SJSA1 (cell line): ENCODE data around the gene RAB11FIP3. TPM values are rescaled to one million over a fixed set of nuclear protein-coding genes. Genes with fewer than 3 reads are reported as not detected.
"Not testable (repeated sequence)": the region's sequence is repeated elsewhere in the genome, so short reads cannot be mapped to it uniquely, and the experiment has no call there.

Experiments used
- DNase-seq, 2 experiments: peaks; one replicate each; pipeline ENCODE4 v3.0.0-alpha.2; 2015 to 2020; ENCODE audit warnings: low spot score in 2 of 2, low read depth in 1 of 2
- H3K27ac ChIP-seq: fragments of 250-450 bp; sonication (Bioruptor Pico); 2 replicates; pipeline ENCODE4 v1.5.1; 2020; ENCODE audit warnings: mild to moderate bottlenecking, moderate library complexity
- H3K27me3 ChIP-seq: fragments of 250-450 bp; sonication (Bioruptor Pico); replicated peaks from 2 replicates; pipeline ENCODE4 v1.5.1; 2020; ENCODE audit warnings: mild to moderate bottlenecking, moderate library complexity
- H3K36me3 ChIP-seq: fragments of 250-450 bp; sonication (Bioruptor Pico); 2 replicates; pipeline ENCODE4 v1.5.1; 2020; ENCODE audit warnings: mild to moderate bottlenecking
- H3K4me1 ChIP-seq: fragments of 250-450 bp; sonication (Bioruptor Pico); replicated peaks from 2 replicates; pipeline ENCODE4 v1.6.1; 2021; ENCODE audit warnings: mild to moderate bottlenecking
- H3K4me3 ChIP-seq: fragments of 250-450 bp; sonication (Bioruptor Pico); 2 replicates; pipeline ENCODE4 v1.5.1; 2020; ENCODE audit warnings: mild to moderate bottlenecking
- H3K9me3 ChIP-seq: fragments of 250-450 bp; sonication (Bioruptor Pico); replicated peaks from 2 replicates; pipeline ENCODE4 v1.5.1; 2020; ENCODE audit warnings: mild to moderate bottlenecking
- total RNA-seq: library from RNA; depleted of rRNA; stranded (reverse); fragments of >200 nt; shearing (Covaris generic); gene quantifications from 2 replicates; pipeline ENCODE4 v1.2.3, GENCODE V29; 2014

The RAB11FIP3 gene
- total RNA-seq, 1 experiment from 2014 or later: 21.1 TPM

GRCh38 chr16:473046-474043, 47.9 kb downstream of the RAB11FIP3 start:
- Histone ChIP-seq H3K36me3 (peaks cover 12% of the 10 kb centered on the region), H3K4me3 (no peak overlapping the region), H3K4me1 (peaks cover 9% of the 10 kb centered on the region), H3K27me3 (no peaks in the 10 kb centered on the region), H3K27ac (no peak overlapping the region), H3K9me3 (no peaks in the 10 kb centered on the region)
- no peak for DNase-seq

GRCh38 chr16:474420-475122, 49.1 kb downstream of the RAB11FIP3 start:
- H3K36me3 ChIP-seq: peaks cover 12% of the 10 kb centered on the region
- no peaks in the 10 kb centered on the region for H3K9me3 ChIP-seq
- no peak overlapping the region for H3K4me3 ChIP-seq
- no peaks in the 10 kb centered on the region for H3K27me3 ChIP-seq
- peaks cover 9% of the 10 kb centered on the region for H3K4me1 ChIP-seq
- no peak overlapping the region for H3K27ac ChIP-seq
- no peak for DNase-seq

- Histone ChIP-seq H3K27me3 (no peaks in the 10 kb centered on the region), H3K9me3 (no peaks in the 10 kb centered on the region), H3K4me3 (no peak overlapping the region), H3K4me1 (peaks cover 9% of the 10 kb centered on the region), H3K36me3 (peaks cover 12% of the 10 kb centered on the region), H3K27ac (no peak overlapping the region)
- no peak for DNase-seq
Observed at GRCh38 chr16:476039-476438, 50.6 kb downstream of the RAB11FIP3 start.

GRCh38 chr16:477301-478157, 52.1 kb downstream of the RAB11FIP3 start:
- H3K27me3 ChIP-seq: no peaks in the 10 kb centered on the region
- peaks cover 9% of the 10 kb centered on the region for H3K4me1 ChIP-seq
- no peak overlapping the region for H3K4me3 ChIP-seq
- 0 out of 2 replicates have a peak, but pooled peaks cover 2% of the 10 kb centered on the region for H3K36me3 ChIP-seq
- H3K27ac ChIP-seq: no peak overlapping the region
- no peaks in the 10 kb centered on the region for H3K9me3 ChIP-seq
- no peak for DNase-seq

GRCh38 chr16:478287-478686, 52.8 kb downstream of the RAB11FIP3 start:
- DNase-seq, H3K4me1 ChIP-seq, H3K9me3 ChIP-seq, H3K4me3 ChIP-seq, H3K27me3 ChIP-seq, H3K36me3 ChIP-seq, H3K27ac ChIP-seq: not testable (repeated sequence)

GRCh38 chr16:482468-483185, 57.2 kb downstream of the RAB11FIP3 start:
- DNase-seq: no peak
- Histone ChIP-seq H3K4me1 (no peaks in the 10 kb centered on the region), H3K9me3 (no peaks in the 10 kb centered on the region), H3K27me3 (no peaks in the 10 kb centered on the region), H3K4me3 (no peak overlapping the region), H3K36me3 (no peaks in the 10 kb centered on the region), H3K27ac (no peak overlapping the region)

GRCh38 chr16:483341-484075, 58.1 kb downstream of the RAB11FIP3 start:
- Histone ChIP-seq H3K27me3 (no peaks in the 10 kb centered on the region), H3K27ac (no peak overlapping the region), H3K4me1 (no peaks in the 10 kb centered on the region), H3K36me3 (no peaks in the 10 kb centered on the region), H3K4me3 (no peak overlapping the region), H3K9me3 (no peaks in the 10 kb centered on the region; the same call in 1 of the 2 replicates)
- DNase-seq: no peak

GRCh38 chr16:489606-490005, 64.2 kb downstream of the RAB11FIP3 start:
- Histone ChIP-seq H3K4me1 (no peaks in the 10 kb centered on the region), H3K27ac (no peak overlapping the region), H3K4me3 (no peak overlapping the region), H3K27me3 (no peaks in the 10 kb centered on the region), H3K9me3 (no peaks in the 10 kb centered on the region; the same call in 1 of the 2 replicates), H3K36me3 (peaks cover 11% of the 10 kb centered on the region)
- DNase-seq: no peak

GRCh38 chr16:490768-491167, 65.3 kb downstream of the RAB11FIP3 start:
- no peaks in the 10 kb centered on the region; the same call in 1 of the 2 replicates for H3K9me3 ChIP-seq
- DNase-seq: no peak
- peaks cover 11% of the 10 kb centered on the region for H3K36me3 ChIP-seq

GRCh38 chr16:491220-491919, 65.9 kb downstream of the RAB11FIP3 start:
- H3K4me1 ChIP-seq: no peaks in the 10 kb centered on the region
- H3K4me3 ChIP-seq: no peak overlapping the region
- H3K36me3 ChIP-seq: peaks cover 11% of the 10 kb centered on the region
- no peaks in the 10 kb centered on the region; the same call in 1 of the 2 replicates for H3K9me3 ChIP-seq
- no peak overlapping the region for H3K27ac ChIP-seq
- DNase-seq: no peak
- H3K27me3 ChIP-seq: no peaks in the 10 kb centered on the region

More at GRCh38 chr16:490768-491167, 65.3 kb downstream of the RAB11FIP3 start:
- Histone ChIP-seq H3K4me1 (no peaks in the 10 kb centered on the region), H3K27ac (no peak overlapping the region), H3K27me3 (no peaks in the 10 kb centered on the region), H3K4me3 (no peak overlapping the region)

GRCh38 chr16:492211-492875, 66.9 kb downstream of the RAB11FIP3 start:
- Histone ChIP-seq H3K27me3 (no peaks in the 10 kb centered on the region), H3K27ac (no peak overlapping the region), H3K9me3 (no peaks in the 10 kb centered on the region; the same call in 1 of the 2 replicates), H3K4me3 (no peak overlapping the region), H3K36me3 (peaks cover 11% of the 10 kb centered on the region), H3K4me1 (no peaks in the 10 kb centered on the region)
- DNase-seq: no peak
